Measurements from ENCODE around the gene ZNF277.

GRCh38 chr7:112162784-112163506 lies 43.5 kb upstream of the ZNF277 start:
- TF ChIP-seq EP300 (IDR thresholded peaks at IDR 0.05) (no peak), CTCF (IDR thresholded peaks at IDR 0.05) (no peak), POLR2A (IDR thresholded peaks at IDR 0.05) (no peak)

All from tibial nerve (tissue), 4 donors.